HG02870 (cell line): ENCODE measurements around the gene PTPRM.

Experiments
- ATAC-seq: cut with Tn5 transposase; IDR thresholded peaks from one replicate; pipeline ENCODE4 v1.9.1; 2021; ENCODE audit warnings: mild to moderate bottlenecking, moderate library complexity; ENCODE audit not compliant: unreplicated experiment

The PTPRM gene

GRCh38 chr18:7789856-7790552 lies 222.9 kb downstream of the PTPRM start:
- ATAC-seq, result no peak

- no peak for ATAC-seq
Measured at GRCh38 chr18:7793100-7793499, 226.0 kb downstream of the PTPRM start.

- no peak for ATAC-seq
Measured at GRCh38 chr18:7803956-7804469, 236.9 kb downstream of the PTPRM start.

- ATAC-seq, result no peak
Measured at GRCh38 chr18:7805096-7805495, 238.0 kb downstream of the PTPRM start.

- no peak for ATAC-seq
Measured at GRCh38 chr18:7805880-7806279, 238.8 kb downstream of the PTPRM start.

GRCh38 chr18:7807936-7808453 lies 240.9 kb downstream of the PTPRM start:
- ATAC-seq, result no peak

- no peak for ATAC-seq
Measured at GRCh38 chr18:7808992-7809391, 241.9 kb downstream of the PTPRM start.

- no peak for ATAC-seq
Measured at GRCh38 chr18:7809455-7809854, 242.3 kb downstream of the PTPRM start.

GRCh38 chr18:7809978-7810377 lies 242.9 kb downstream of the PTPRM start:
- no peak for ATAC-seq

GRCh38 chr18:7812431-7813063 lies 245.4 kb downstream of the PTPRM start:
- no peak for ATAC-seq

GRCh38 chr18:7813131-7813530 lies 246.0 kb downstream of the PTPRM start:
- no peak for ATAC-seq

GRCh38 chr18:7814754-7815315 lies 247.7 kb downstream of the PTPRM start:
- no peak for ATAC-seq

- ATAC-seq, result no peak
Measured at GRCh38 chr18:7815787-7816186, 248.7 kb downstream of the PTPRM start.

GRCh38 chr18:7817575-7818230 lies 250.6 kb downstream of the PTPRM start:
- no peak for ATAC-seq

- no peak for ATAC-seq
Measured at GRCh38 chr18:7821784-7822183, 254.7 kb downstream of the PTPRM start.

- peak; percentile 70 for ATAC-seq
Measured at GRCh38 chr18:7822435-7823331, 255.6 kb downstream of the PTPRM start.

- ATAC-seq, result no peak
Measured at GRCh38 chr18:7824970-7825369, 257.9 kb downstream of the PTPRM start.

- ATAC-seq, result peak; percentile 100
Measured at GRCh38 chr18:7830468-7830867, 263.4 kb downstream of the PTPRM start.

- no peak for ATAC-seq
Measured at GRCh38 chr18:7839548-7839947, 272.4 kb downstream of the PTPRM start.

- ATAC-seq, result no peak
Measured at GRCh38 chr18:7840411-7840810, 273.3 kb downstream of the PTPRM start.
